Tibial artery (tissue), 4 donors: ENCODE measurements around the gene DYNC1LI1.

ENCODE experiments used
- DNase-seq, 2 donors: peaks; one replicate each; pipeline ENCODE4 v3.0.0-alpha.2; 2019
- H3K27ac ChIP-seq, 2 donors: fragments of 200-600 bp; sonication (generic) in 1 of 2; 1 replicate in 1 of 2; 2 replicates in 1 of 2; pipeline ENCODE4 v1.5.1; 2018 to 2019; ENCODE audit warnings: mild to moderate bottlenecking in 1 of 2
- H3K27me3 ChIP-seq, 2 donors: fragments of 200-600 bp; sonication (generic) in 1 of 2; one replicate each; pipeline versions ENCODE4 v1.5.1 to v1.6.0; 2016 to 2019
- H3K36me3 ChIP-seq, 3 donors: fragments of 200-600 bp; sonication (generic) in 2 of 3; one replicate each; pipeline ENCODE4 v1.5.1; 2016 to 2019; ENCODE audit warnings: mild to moderate bottlenecking in 2 of 3
- H3K4me1 ChIP-seq, 4 donors: fragments of 200-600 bp; sonication (generic) in 2 of 4; 1 replicate in 3 of 4; 2 replicates in 1 of 4; pipeline ENCODE4 v1.5.1; 2016 to 2019
- H3K4me3 ChIP-seq, 2 donors: fragments of 200-600 bp; sonication (generic) in 1 of 2; 1 replicate in 1 of 2; 2 replicates in 1 of 2; pipeline ENCODE4 v1.5.1; 2018 to 2019; ENCODE audit warnings: mild to moderate bottlenecking in 2 of 2
- H3K9me3 ChIP-seq, 3 donors: fragments of 200-600 bp; sonication (generic) in 1 of 3; one replicate each; pipeline ENCODE4 v1.5.1; 2016 to 2019
- CTCF ChIP-seq, 2 experiments: fragments of 200-600 bp in 1 of 2; fragments of 450-650 bp in 1 of 2; IDR thresholded peaks; one replicate each; pipeline ENCODE4 v1.5.1; 2017 to 2019; ENCODE audit warnings: antibody characterized with exemption in 2 of 2, mild to moderate bottlenecking in 1 of 2, moderate library complexity in 1 of 2
- intact Hi-C: fragments of 100-400 bp; cut with DNase I; formaldehyde crosslinking; loops from one replicate; pipeline ENCODE4 v1.15.0; 2023; ENCODE audit warnings: low total_unique reads

Gene DYNC1LI1

GRCh38 chr3:32612547-32612946, 41.9 kb upstream of the DYNC1LI1 start:
- no peak for DNase-seq
- TF ChIP-seq CTCF (IDR thresholded peaks at IDR 0.05) = no peak
- Histone ChIP-seq H3K4me1 (no peaks in the 10 kb centered on the region), H3K4me3 (no peak overlapping the region), H3K27me3 (no peaks in the 10 kb centered on the region), H3K9me3 (no peaks in the 10 kb centered on the region), H3K27ac (no peak overlapping the region), H3K36me3 (no peaks in the 10 kb centered on the region)
- intact Hi-C loops = no loop called here

- Histone ChIP-seq H3K4me3 (no peak overlapping the region), H3K36me3 (no peaks in the 10 kb centered on the region), H3K9me3 (no peaks in the 10 kb centered on the region), H3K27ac (no peak overlapping the region), H3K4me1 (no peaks in the 10 kb centered on the region), H3K27me3 (no peaks in the 10 kb centered on the region)
- no peak for TF ChIP-seq CTCF (IDR thresholded peaks at IDR 0.05)
- no peak for DNase-seq
- intact Hi-C loops = no loop called here
Measured at GRCh38 chr3:32607522-32607921, 36.9 kb upstream of the DYNC1LI1 start.

GRCh38 chr3:32606960-32607359, 36.3 kb upstream of the DYNC1LI1 start:
- DNase-seq = no peak
- no peak overlapping the region for H3K27ac ChIP-seq

GRCh38 chr3:32606277-32606676, 35.6 kb upstream of the DYNC1LI1 start:
- intact Hi-C loops = no loop called here
- DNase-seq = no peak
- H3K36me3 ChIP-seq = no peaks in the 10 kb centered on the region
- no peak for TF ChIP-seq CTCF (IDR thresholded peaks at IDR 0.05)
- H3K9me3 ChIP-seq = no peaks in the 10 kb centered on the region
- no peak overlapping the region for H3K4me3 ChIP-seq
- no peak overlapping the region for H3K27ac ChIP-seq
- no peaks in the 10 kb centered on the region for H3K4me1 ChIP-seq
- H3K27me3 ChIP-seq = no peaks in the 10 kb centered on the region

More at GRCh38 chr3:32606960-32607359, 36.3 kb upstream of the DYNC1LI1 start:
- no peaks in the 10 kb centered on the region for H3K4me1 ChIP-seq
- TF ChIP-seq CTCF (IDR thresholded peaks at IDR 0.05) = no peak
- H3K4me3 ChIP-seq = no peak overlapping the region
- no peaks in the 10 kb centered on the region for H3K27me3 ChIP-seq
- H3K36me3 ChIP-seq = no peaks in the 10 kb centered on the region
- intact Hi-C loops = no loop called here
- no peaks in the 10 kb centered on the region for H3K9me3 ChIP-seq

- no peak for DNase-seq
- Histone ChIP-seq H3K4me3 (no peak overlapping the region), H3K9me3 (no peaks in the 10 kb centered on the region), H3K27me3 (no peaks in the 10 kb centered on the region), H3K27ac (no peak overlapping the region), H3K4me1 (no peaks in the 10 kb centered on the region), H3K36me3 (no peaks in the 10 kb centered on the region)
- intact Hi-C loops = no loop called here
- TF ChIP-seq CTCF (IDR thresholded peaks at IDR 0.05) = no peak
Measured at GRCh38 chr3:32603064-32603463, 32.4 kb upstream of the DYNC1LI1 start.

- H3K9me3 ChIP-seq = no peaks in the 10 kb centered on the region
- H3K27ac ChIP-seq = no peak overlapping the region
- no peaks in the 10 kb centered on the region for H3K27me3 ChIP-seq
- no peaks in the 10 kb centered on the region for H3K36me3 ChIP-seq
- H3K4me1 ChIP-seq = peaks cover 0 to 6% (median 0%) of the 10 kb centered on the region in 4 donors
- DNase-seq = no peak
- intact Hi-C loops = no loop called here
- no peak for TF ChIP-seq CTCF (IDR thresholded peaks at IDR 0.05)
- no peak overlapping the region for H3K4me3 ChIP-seq
Measured at GRCh38 chr3:32602206-32602605, 31.5 kb upstream of the DYNC1LI1 start.
